Trophoblast cell (in vitro differentiated cells and primary cell): Measurements from ENCODE around the gene CENPO.

Experiments
- DNase-seq, 2 donors: peaks; one replicate each; pipeline ENCODE4 v3.0.0-alpha.2; 2016
- H2AFZ ChIP-seq: 2 replicates; pipeline ENCODE4 v1.6.1; 2013; ENCODE audit warnings: low read length, moderate library complexity, mild to moderate bottlenecking; ENCODE audit not compliant: insufficient read depth, poor library complexity
- H2AK5ac ChIP-seq: 2 replicates; pipeline ENCODE4 v1.6.1; 2013; ENCODE audit warnings: mild to moderate bottlenecking, low read length
- H2BK120ac ChIP-seq: 2 replicates; pipeline ENCODE4 v1.6.1; 2013; ENCODE audit warnings: low read length, mild to moderate bottlenecking, moderate library complexity; ENCODE audit not compliant: insufficient read depth, poor library complexity
- H2BK12ac ChIP-seq: 2 replicates; pipeline ENCODE4 v1.6.1; 2013; ENCODE audit warnings: mild to moderate bottlenecking, low read length, moderate library complexity
- H2BK5ac ChIP-seq: 2 replicates; pipeline ENCODE4 v1.6.1; 2013; ENCODE audit warnings: low read length, low read depth, moderate library complexity, mild to moderate bottlenecking; ENCODE audit not compliant: poor library complexity
- H3K14ac ChIP-seq: 2 replicates; pipeline ENCODE4 v1.6.1; 2013; ENCODE audit warnings: mild to moderate bottlenecking, low read length
- H3K18ac ChIP-seq: 2 replicates; pipeline ENCODE4 v1.6.1; 2013; ENCODE audit warnings: mild to moderate bottlenecking, low read length
- H3K23ac ChIP-seq: 2 replicates; pipeline ENCODE4 v1.6.1; 2013; ENCODE audit warnings: low read length
- H3K27ac ChIP-seq: 2 replicates; pipeline ENCODE4 v1.5.1; 2013; ENCODE audit warnings: low read depth, mild to moderate bottlenecking, inconsistent platforms, low read length, moderate library complexity
- H3K27me3 ChIP-seq: 2 replicates; pipeline ENCODE4 v1.6.1; 2013; ENCODE audit warnings: inconsistent platforms, mild to moderate bottlenecking, low read length, moderate library complexity; ENCODE audit not compliant: insufficient read depth
- H3K36me3 ChIP-seq, 2 experiments: 1 replicate in 1 of 2; 2 replicates in 1 of 2; pipeline ENCODE4 v1.6.1; 2013; ENCODE audit warnings: low read length in 2 of 2, mild to moderate bottlenecking in 2 of 2, moderate library complexity in 1 of 2; ENCODE audit not compliant: insufficient read depth in 2 of 2, control insufficient read depth in 1 of 2
- H3K4ac ChIP-seq: 2 replicates; pipeline ENCODE4 v1.6.1; 2013; ENCODE audit warnings: low read depth, mild to moderate bottlenecking, low read length, moderate library complexity
- H3K4me1 ChIP-seq, 2 experiments: 1 replicate in 1 of 2; 2 replicates in 1 of 2; pipeline ENCODE4 v1.6.1; 2013; ENCODE audit warnings: low read length in 2 of 2, mild to moderate bottlenecking in 2 of 2, moderate library complexity in 1 of 2; ENCODE audit not compliant: insufficient read depth in 2 of 2, control insufficient read depth in 1 of 2
- H3K4me2 ChIP-seq: 2 replicates; pipeline ENCODE4 v1.6.1; 2013; ENCODE audit warnings: inconsistent platforms, mild to moderate bottlenecking, low read length, moderate library complexity
- H3K4me3 ChIP-seq: 2 replicates; pipeline ENCODE4 v1.5.1; 2013; ENCODE audit warnings: mild to moderate bottlenecking, low read depth, low read length, inconsistent platforms
- H3K79me1 ChIP-seq: one replicate; pipeline ENCODE4 v1.6.1; 2013; ENCODE audit warnings: low read length
- H3K79me2 ChIP-seq: 2 replicates; pipeline ENCODE4 v1.6.1; 2013; ENCODE audit warnings: low read length, mild to moderate bottlenecking; ENCODE audit not compliant: control insufficient read depth, insufficient read depth, poor library complexity
- H3K9ac ChIP-seq: 2 replicates; pipeline ENCODE4 v1.6.1; 2013; ENCODE audit warnings: mild to moderate bottlenecking, low read length
- H3K9me3 ChIP-seq: 2 replicates; pipeline ENCODE4 v1.6.1; 2013; ENCODE audit warnings: low read depth, mild to moderate bottlenecking, control low read depth, inconsistent platforms, low read length; ENCODE audit not compliant: insufficient read depth
- H4K12ac ChIP-seq: 2 replicates; pipeline ENCODE4 v1.6.1; 2013; ENCODE audit warnings: low read depth, mild to moderate bottlenecking, low read length, moderate library complexity
- H4K8ac ChIP-seq: 2 replicates; pipeline ENCODE4 v1.6.1; 2013; ENCODE audit warnings: low read depth, mild to moderate bottlenecking, low read length, moderate library complexity
- H4K91ac ChIP-seq: one replicate; pipeline ENCODE4 v1.6.1; 2013; ENCODE audit warnings: low read depth, mild to moderate bottlenecking, low read length, moderate library complexity
- WGBS: extraction: QIAGEN DNeasy Blood & Tissue Kit; methylation state at CpG from one replicate; pipeline ENCODE4 v1.1.7; 2013; ENCODE audit warnings: missing lambda C conversion rate; ENCODE audit not compliant: insufficient read length, insufficient coverage; ENCODE audit errors: extremely low coverage; 5-methylcytosine and 5-hydroxymethylcytosine counted together

CENPO gene

GRCh38 chr2:24819442-24820174 is 26.4 kb downstream of the CENPO start:
- Histone ChIP-seq H3K4me3 (no peak overlapping the region), H4K8ac (no peak overlapping the region), H4K12ac (no peak overlapping the region), H2AK5ac (no peak overlapping the region), H3K18ac (no peak overlapping the region), H3K79me2 (no peaks in the 10 kb centered on the region), H3K36me3 (peaks cover 38 to 56% of the 10 kb centered on the region in 2 experiments), H2BK12ac (no peak overlapping the region), H3K14ac (no peak overlapping the region), H3K27me3 (no peaks in the 10 kb centered on the region), H3K79me1 (no peaks in the 10 kb centered on the region), H3K4ac (no peak overlapping the region), H3K4me2 (no peak overlapping the region), H3K9ac (no peak overlapping the region), H2BK5ac (no peak overlapping the region), H3K23ac (no peak overlapping the region), H3K27ac (no peak overlapping the region), H2BK120ac (no peak overlapping the region), H4K91ac (no peak overlapping the region), H3K4me1 (peaks cover 0 to 2% of the 10 kb centered on the region in 2 experiments), H3K9me3 (no peaks in the 10 kb centered on the region), H2AFZ (no peak overlapping the region)
- WGBS = no CpG with 5 or more reads among the region's 21 CpGs
- no peak for DNase-seq

GRCh38 chr2:24820175-24820513 is 26.9 kb downstream of the CENPO start:
- Histone ChIP-seq H2AFZ (no peak overlapping the region), H4K91ac (no peak overlapping the region), H3K4me3 (no peak overlapping the region), H3K36me3 (peaks cover 38 to 56% of the 10 kb centered on the region in 2 experiments), H3K79me2 (no peaks in the 10 kb centered on the region), H3K4ac (no peak overlapping the region), H4K8ac (no peak overlapping the region), H3K27me3 (no peaks in the 10 kb centered on the region), H3K9ac (no peak overlapping the region), H3K79me1 (no peaks in the 10 kb centered on the region), H2BK12ac (no peak overlapping the region), H2BK5ac (no peak overlapping the region), H3K4me2 (no peak overlapping the region), H2BK120ac (no peak overlapping the region), H3K9me3 (no peaks in the 10 kb centered on the region), H3K23ac (no peak overlapping the region), H3K4me1 (peaks cover 0 to 2% of the 10 kb centered on the region in 2 experiments), H3K14ac (no peak overlapping the region), H3K18ac (no peak overlapping the region), H3K27ac (no peak overlapping the region), H2AK5ac (no peak overlapping the region), H4K12ac (no peak overlapping the region)
- no CpG with 5 or more reads among the region's 7 CpGs for WGBS
- DNase-seq = no peak

GRCh38 chr2:24820598-24821432 is 27.6 kb downstream of the CENPO start:
- Histone ChIP-seq H3K27ac (no peak overlapping the region), H3K4me2 (no peak overlapping the region), H3K4me3 (no peak overlapping the region), H3K4ac (no peak overlapping the region), H2BK5ac (no peak overlapping the region), H4K91ac (no peak overlapping the region), H3K9ac (no peak overlapping the region), H3K9me3 (no peaks in the 10 kb centered on the region), H4K8ac (no peak overlapping the region), H3K36me3 (peaks cover 38 to 50% of the 10 kb centered on the region in 2 experiments), H2BK120ac (no peak overlapping the region), H3K18ac (no peak overlapping the region), H3K27me3 (no peaks in the 10 kb centered on the region), H3K79me1 (no peaks in the 10 kb centered on the region), H3K4me1 (peaks cover 0 to 2% of the 10 kb centered on the region in 2 experiments), H3K14ac (no peak overlapping the region), H3K79me2 (no peaks in the 10 kb centered on the region), H3K23ac (no peak overlapping the region), H2BK12ac (no peak overlapping the region), H2AK5ac (no peak overlapping the region), H2AFZ (no peak overlapping the region), H4K12ac (no peak overlapping the region)
- no peak for DNase-seq
- no CpG with 5 or more reads among the region's 17 CpGs for WGBS

- no peak overlapping the region for H2BK5ac ChIP-seq
- WGBS = no CpG with 5 or more reads among the region's 15 CpGs
- H3K14ac ChIP-seq = no peak overlapping the region
These were observed 28.2 kb downstream of the CENPO start for GRCh38 chr2:24821433-24821891.

More at GRCh38 chr2:24821433-24821891, 28.2 kb downstream of the CENPO start:
- no peaks in the 10 kb centered on the region for H3K9me3 ChIP-seq
- no peak overlapping the region for H3K4ac ChIP-seq
- peaks cover 37 to 44% of the 10 kb centered on the region in 2 experiments for H3K36me3 ChIP-seq
- H3K4me3 ChIP-seq = no peak overlapping the region
- no peak overlapping the region for H3K9ac ChIP-seq
- H4K12ac ChIP-seq = no peak overlapping the region
- H4K8ac ChIP-seq = no peak overlapping the region
- H2BK120ac ChIP-seq = no peak overlapping the region
- no peaks in the 10 kb centered on the region for H3K79me1 ChIP-seq
- no peak overlapping the region for H4K91ac ChIP-seq
- no peak overlapping the region for H2AK5ac ChIP-seq
- no peaks in the 10 kb centered on the region for H3K79me2 ChIP-seq
- H3K27me3 ChIP-seq = no peaks in the 10 kb centered on the region
- no peak for DNase-seq
- no peak overlapping the region for H3K4me2 ChIP-seq
- no peak overlapping the region for H3K27ac ChIP-seq
- no peak overlapping the region for H2AFZ ChIP-seq
- no peak overlapping the region for H3K18ac ChIP-seq
- H3K23ac ChIP-seq = no peak overlapping the region
- H3K4me1 ChIP-seq = peaks cover 0 to 2% of the 10 kb centered on the region in 2 experiments
- H2BK12ac ChIP-seq = no peak overlapping the region
